Nephron progenitor cell (in vitro differentiated cells): ENCODE data around the gene ATP8B4.

Experiments used
- DNase-seq: peaks from one replicate; pipeline ENCODE4 v3.0.0; 2021
- H3K27ac Mint-ChIP-seq: 2 replicates; pipeline ENCODE4 v1.8.0; 2021; ENCODE audit warnings: mild to moderate bottlenecking, moderate library complexity, mixed read lengths
- H3K27me3 Mint-ChIP-seq: 2 replicates; pipeline ENCODE4 v1.8.0; 2021; ENCODE audit warnings: mild to moderate bottlenecking, low read depth, mixed read lengths; ENCODE audit not compliant: poor library complexity
- H3K36me3 Mint-ChIP-seq: 2 replicates; pipeline ENCODE4 v1.8.0; 2021; ENCODE audit warnings: low read depth, mixed read lengths
- H3K4me1 Mint-ChIP-seq: 2 replicates; pipeline ENCODE4 v1.8.0; 2021; ENCODE audit warnings: mixed read lengths
- H3K4me3 Mint-ChIP-seq: 2 replicates; pipeline ENCODE4 v1.8.0; 2021; ENCODE audit warnings: mild to moderate bottlenecking, moderate library complexity, mixed read lengths
- H3K9me3 Mint-ChIP-seq: 2 replicates; pipeline ENCODE4 v1.8.0; 2021; ENCODE audit warnings: mild to moderate bottlenecking, moderate library complexity, mixed read lengths
- TF ChIP-seq, protein P1 (sequence below): fragments of 200-600 bp; sonication (generic); IDR thresholded peaks from 2 replicates; pipeline ENCODE4 v1.5.0; 2021; ENCODE audit warnings: antibody characterized with exemption

Gene ATP8B4

DNA sequence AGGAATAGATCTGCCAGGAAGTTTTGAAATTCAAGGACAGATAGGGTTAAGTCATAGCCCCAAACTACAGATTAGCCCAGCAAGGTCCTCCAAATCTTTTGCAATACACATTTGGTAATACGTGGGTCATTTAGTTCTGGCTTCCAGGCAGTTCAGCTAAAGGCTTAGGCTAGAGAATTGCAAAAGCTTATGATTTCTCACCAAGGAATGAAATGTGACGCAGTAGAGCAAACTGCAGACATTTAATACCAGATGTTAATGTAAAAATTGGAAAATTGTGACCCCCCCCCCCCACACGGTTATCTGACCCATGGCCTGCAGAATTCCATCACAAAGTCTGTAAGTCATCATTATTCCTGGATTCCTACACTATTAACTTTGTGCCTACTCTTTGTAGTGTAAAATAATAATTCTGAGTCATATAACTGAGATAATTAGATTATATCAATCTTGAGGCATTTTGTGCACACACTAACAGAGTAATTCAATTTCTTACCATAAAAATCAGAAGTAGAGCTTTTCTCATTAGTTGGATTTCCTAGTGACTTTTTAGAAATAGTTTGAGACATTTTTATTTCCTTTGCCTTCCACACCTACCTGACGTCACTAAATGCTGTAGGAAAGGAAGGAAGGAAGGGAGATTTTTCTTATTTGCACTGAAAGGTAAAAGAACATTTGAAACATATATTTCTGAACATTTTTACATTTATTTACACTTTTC lies 263.0 kb downstream of the ATP8B4 start:
- TF ChIP-seq, protein P1, sequence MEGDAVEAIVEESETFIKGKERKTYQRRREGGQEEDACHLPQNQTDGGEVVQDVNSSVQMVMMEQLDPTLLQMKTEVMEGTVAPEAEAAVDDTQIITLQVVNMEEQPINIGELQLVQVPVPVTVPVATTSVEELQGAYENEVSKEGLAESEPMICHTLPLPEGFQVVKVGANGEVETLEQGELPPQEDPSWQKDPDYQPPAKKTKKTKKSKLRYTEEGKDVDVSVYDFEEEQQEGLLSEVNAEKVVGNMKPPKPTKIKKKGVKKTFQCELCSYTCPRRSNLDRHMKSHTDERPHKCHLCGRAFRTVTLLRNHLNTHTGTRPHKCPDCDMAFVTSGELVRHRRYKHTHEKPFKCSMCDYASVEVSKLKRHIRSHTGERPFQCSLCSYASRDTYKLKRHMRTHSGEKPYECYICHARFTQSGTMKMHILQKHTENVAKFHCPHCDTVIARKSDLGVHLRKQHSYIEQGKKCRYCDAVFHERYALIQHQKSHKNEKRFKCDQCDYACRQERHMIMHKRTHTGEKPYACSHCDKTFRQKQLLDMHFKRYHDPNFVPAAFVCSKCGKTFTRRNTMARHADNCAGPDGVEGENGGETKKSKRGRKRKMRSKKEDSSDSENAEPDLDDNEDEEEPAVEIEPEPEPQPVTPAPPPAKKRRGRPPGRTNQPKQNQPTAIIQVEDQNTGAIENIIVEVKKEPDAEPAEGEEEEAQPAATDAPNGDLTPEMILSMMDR, result no peak
- H3K4me1 Mint-ChIP-seq, result no peaks in the 10 kb centered on the region
- H3K9me3 Mint-ChIP-seq, result peaks cover 4% of the 10 kb centered on the region
- H3K27ac Mint-ChIP-seq, result no peak overlapping the region
- no peaks in the 10 kb centered on the region for H3K36me3 Mint-ChIP-seq
- H3K4me3 Mint-ChIP-seq, result no peak overlapping the region
- no peak for DNase-seq
- H3K27me3 Mint-ChIP-seq, result no peaks in the 10 kb centered on the region

DNA sequence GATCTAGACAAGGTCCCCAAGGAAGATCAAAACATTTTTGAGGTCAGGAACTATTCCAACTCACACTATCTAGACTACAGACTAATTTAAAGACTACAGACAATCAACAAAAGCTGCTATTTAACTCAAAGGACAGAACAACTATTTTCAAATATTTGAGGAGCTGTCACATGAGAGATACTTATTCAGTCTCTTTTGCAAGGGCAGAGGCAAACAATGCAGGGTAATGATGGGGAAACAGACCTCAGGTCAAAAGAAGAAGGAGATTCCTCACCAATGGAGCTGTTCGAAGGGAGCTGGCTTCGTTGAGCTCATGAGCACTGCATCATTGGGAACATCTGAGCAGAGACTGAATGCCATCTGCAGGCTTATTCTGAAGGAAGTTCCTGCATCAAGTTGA lies 266.3 kb downstream of the ATP8B4 start:
- DNase-seq, result no peak
- H3K27me3 Mint-ChIP-seq, result no peaks in the 10 kb centered on the region
- no peaks in the 10 kb centered on the region for H3K36me3 Mint-ChIP-seq
- H3K27ac Mint-ChIP-seq, result no peak overlapping the region
- H3K4me3 Mint-ChIP-seq, result no peak overlapping the region
- H3K4me1 Mint-ChIP-seq, result no peaks in the 10 kb centered on the region
- TF ChIP-seq, protein P1, result no peak
- H3K9me3 Mint-ChIP-seq, result peaks cover 20% of the 10 kb centered on the region

DNA sequence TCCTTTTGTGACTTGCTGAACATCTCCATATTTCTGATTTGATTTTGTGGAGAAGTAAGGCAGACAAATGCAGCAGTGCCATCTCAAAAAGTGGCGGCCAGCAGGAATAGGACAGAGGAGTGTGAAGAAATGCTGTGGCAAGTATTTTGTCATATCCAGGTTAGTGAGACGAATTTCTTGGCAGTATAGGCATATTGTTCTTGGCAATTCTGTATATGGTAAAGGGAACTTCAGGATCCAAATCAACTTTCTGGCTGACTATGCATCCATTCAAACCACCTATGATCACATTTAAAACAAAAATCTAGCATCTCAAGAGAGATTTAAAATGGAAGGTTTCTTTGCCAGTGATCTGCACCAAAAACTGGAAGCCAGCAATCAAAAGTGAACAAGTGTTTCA lies 270.2 kb downstream of the ATP8B4 start:
- Mint-ChIP-seq H3K36me3 (no peaks in the 10 kb centered on the region), H3K27ac (no peak overlapping the region), H3K27me3 (no peaks in the 10 kb centered on the region), H3K4me1 (no peaks in the 10 kb centered on the region), H3K9me3 (peaks cover 20% of the 10 kb centered on the region), H3K4me3 (no peak overlapping the region)
- TF ChIP-seq, protein P1, result no peak
- no peak for DNase-seq

DNA sequence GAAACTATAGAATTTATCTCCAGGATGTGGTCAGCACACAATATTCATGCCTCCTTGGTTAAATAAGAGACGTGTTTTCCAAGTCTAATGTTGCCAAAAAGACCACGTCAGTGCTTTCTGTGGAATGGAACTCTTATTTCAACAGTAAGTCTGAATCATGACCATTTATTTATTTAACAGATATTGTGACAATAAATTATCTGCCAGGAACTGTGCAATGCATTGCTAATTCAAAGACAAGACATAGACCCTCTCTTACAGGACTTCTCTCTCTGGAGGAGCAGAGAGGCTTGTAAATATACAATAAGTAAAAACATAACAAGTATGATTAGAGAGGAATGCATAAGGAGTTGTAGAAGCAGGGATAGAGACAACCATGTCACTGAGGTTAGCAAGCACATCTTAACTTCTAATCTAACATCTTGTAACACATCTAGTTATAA lies 270.7 kb downstream of the ATP8B4 start:
- Mint-ChIP-seq H3K9me3 (peaks cover 21% of the 10 kb centered on the region), H3K27ac (no peak overlapping the region), H3K36me3 (no peaks in the 10 kb centered on the region), H3K4me1 (no peaks in the 10 kb centered on the region), H3K27me3 (no peaks in the 10 kb centered on the region), H3K4me3 (no peak overlapping the region)
- DNase-seq, result no peak
- TF ChIP-seq, protein P1, result no peak

DNA sequence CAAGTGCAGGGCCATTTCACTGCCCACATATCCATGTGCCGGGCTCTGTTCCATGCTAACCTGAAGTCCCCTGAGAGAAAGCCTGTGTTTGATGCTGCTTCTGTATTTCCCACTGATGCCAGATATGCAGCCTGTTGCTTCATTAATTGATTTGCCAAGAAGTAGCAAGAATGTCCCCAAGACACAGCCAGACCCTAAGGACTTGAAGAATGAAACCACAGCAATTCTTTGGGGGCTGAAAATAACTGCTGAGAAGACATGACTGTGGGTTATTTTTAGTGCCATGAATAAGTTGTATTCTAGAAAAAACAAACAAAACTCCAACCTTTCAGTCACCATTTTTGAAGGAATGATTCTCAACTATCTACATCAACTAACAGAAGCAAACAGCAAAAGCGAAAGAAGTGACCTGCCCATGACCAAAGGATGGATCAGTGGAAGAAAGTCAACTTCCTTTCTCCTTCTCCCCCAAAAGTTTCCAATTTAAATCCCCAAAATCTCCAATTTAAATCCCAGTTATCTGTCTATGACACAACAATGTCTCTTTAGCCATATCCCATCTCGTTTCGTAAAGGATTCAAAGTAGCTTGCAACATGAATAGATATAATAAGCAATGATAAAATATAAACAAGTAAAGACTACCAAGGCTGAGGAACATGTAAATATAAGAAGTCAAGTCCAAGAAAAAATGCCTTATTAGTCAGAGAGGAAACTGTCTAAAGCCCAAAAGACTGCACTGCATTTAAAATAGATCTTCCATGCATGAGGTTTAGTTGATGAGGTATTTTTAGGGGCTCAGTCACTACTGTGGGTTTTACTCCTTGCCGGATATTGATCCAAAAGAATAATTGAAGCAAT lies 271.4 kb downstream of the ATP8B4 start:
- H3K27ac Mint-ChIP-seq, result no peak overlapping the region
- no peaks in the 10 kb centered on the region for H3K4me1 Mint-ChIP-seq
- TF ChIP-seq, protein P1, result no peak
- no peaks in the 10 kb centered on the region for H3K27me3 Mint-ChIP-seq
- DNase-seq, result no peak
- peaks cover 28% of the 10 kb centered on the region for H3K9me3 Mint-ChIP-seq
- H3K36me3 Mint-ChIP-seq, result no peaks in the 10 kb centered on the region
- no peak overlapping the region for H3K4me3 Mint-ChIP-seq
